Nephron progenitor cell (in vitro differentiated cells): Measurements from ENCODE around the gene PLXNA2.

Source experiments
- DNase-seq: peaks from one replicate; pipeline ENCODE4 v3.0.0; 2021
- H3K27ac Mint-ChIP-seq: 2 replicates; pipeline ENCODE4 v1.8.0; 2021; ENCODE audit warnings: mild to moderate bottlenecking, moderate library complexity, mixed read lengths
- H3K27me3 Mint-ChIP-seq: 2 replicates; pipeline ENCODE4 v1.8.0; 2021; ENCODE audit warnings: mild to moderate bottlenecking, low read depth, mixed read lengths; ENCODE audit not compliant: poor library complexity
- H3K36me3 Mint-ChIP-seq: 2 replicates; pipeline ENCODE4 v1.8.0; 2021; ENCODE audit warnings: low read depth, mixed read lengths
- H3K4me1 Mint-ChIP-seq: 2 replicates; pipeline ENCODE4 v1.8.0; 2021; ENCODE audit warnings: mixed read lengths
- H3K4me3 Mint-ChIP-seq: 2 replicates; pipeline ENCODE4 v1.8.0; 2021; ENCODE audit warnings: mild to moderate bottlenecking, moderate library complexity, mixed read lengths
- H3K9me3 Mint-ChIP-seq: 2 replicates; pipeline ENCODE4 v1.8.0; 2021; ENCODE audit warnings: mild to moderate bottlenecking, moderate library complexity, mixed read lengths
- TF ChIP-seq, protein P1 (sequence below): fragments of 200-600 bp; sonication (generic); IDR thresholded peaks from 2 replicates; pipeline ENCODE4 v1.5.0; 2021; ENCODE audit warnings: antibody characterized with exemption

PLXNA2 gene

DNA sequence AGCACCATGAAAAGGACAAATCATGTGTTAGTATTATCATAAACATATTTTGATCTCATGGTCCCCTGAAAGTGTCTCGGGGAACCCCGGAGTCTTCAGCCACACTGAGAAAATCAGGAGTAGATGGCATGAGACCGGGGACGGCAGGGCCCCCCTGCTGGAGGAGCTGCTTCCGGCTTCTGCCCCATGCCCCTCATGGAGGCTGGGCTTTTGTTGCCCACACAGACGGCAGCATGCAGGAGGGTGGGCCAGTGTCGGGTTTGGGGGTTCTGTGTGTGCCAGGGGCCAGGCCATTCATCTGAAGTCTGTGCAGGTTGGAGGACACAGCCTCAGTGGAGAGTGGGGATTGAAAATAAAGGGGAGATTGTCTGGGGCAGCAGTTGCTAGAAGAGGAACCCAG is 258.2 kb downstream of the PLXNA2 start:
- no peaks in the 10 kb centered on the region for H3K36me3 Mint-ChIP-seq

DNA sequence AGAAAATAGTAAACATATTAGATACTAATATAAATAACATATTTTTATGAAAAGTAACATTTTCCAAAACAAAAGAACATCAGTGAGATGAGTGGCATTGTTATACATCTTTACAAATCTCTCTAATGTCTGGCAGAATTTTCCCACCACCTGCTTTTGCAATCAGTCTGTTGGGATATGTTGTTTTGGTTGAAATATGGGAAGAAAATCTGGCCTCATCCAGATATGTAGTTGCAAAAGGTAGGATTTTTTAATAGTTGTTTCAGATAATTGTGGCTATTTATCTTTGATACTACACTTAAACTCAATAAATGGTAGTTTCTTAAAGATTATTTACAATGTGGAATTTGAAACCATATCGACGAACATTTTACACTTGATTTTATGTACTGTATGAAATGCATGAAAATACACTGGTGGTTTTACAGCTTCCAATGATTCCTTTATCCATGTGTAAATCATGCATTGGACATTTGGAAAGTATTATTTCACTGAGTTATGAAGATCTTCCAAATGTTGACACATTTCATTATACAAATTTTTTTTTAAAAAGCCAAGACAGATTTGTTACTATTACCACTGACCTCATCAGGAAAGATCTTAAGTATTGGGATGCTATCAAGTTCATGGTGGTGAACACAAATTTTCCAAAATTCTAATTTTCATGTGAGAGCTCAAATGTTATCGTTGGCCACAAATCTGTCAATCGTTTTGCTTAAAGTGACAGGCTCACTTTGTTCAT is 259.2 kb downstream of the PLXNA2 start:
- no peak for DNase-seq
- peaks cover 5% of the 10 kb centered on the region for H3K4me1 Mint-ChIP-seq
- no peaks in the 10 kb centered on the region for H3K36me3 Mint-ChIP-seq
- H3K27me3 Mint-ChIP-seq = peaks cover 33% of the 10 kb centered on the region
- TF ChIP-seq, protein P1, sequence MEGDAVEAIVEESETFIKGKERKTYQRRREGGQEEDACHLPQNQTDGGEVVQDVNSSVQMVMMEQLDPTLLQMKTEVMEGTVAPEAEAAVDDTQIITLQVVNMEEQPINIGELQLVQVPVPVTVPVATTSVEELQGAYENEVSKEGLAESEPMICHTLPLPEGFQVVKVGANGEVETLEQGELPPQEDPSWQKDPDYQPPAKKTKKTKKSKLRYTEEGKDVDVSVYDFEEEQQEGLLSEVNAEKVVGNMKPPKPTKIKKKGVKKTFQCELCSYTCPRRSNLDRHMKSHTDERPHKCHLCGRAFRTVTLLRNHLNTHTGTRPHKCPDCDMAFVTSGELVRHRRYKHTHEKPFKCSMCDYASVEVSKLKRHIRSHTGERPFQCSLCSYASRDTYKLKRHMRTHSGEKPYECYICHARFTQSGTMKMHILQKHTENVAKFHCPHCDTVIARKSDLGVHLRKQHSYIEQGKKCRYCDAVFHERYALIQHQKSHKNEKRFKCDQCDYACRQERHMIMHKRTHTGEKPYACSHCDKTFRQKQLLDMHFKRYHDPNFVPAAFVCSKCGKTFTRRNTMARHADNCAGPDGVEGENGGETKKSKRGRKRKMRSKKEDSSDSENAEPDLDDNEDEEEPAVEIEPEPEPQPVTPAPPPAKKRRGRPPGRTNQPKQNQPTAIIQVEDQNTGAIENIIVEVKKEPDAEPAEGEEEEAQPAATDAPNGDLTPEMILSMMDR = no peak
- no peak overlapping the region for H3K4me3 Mint-ChIP-seq
- H3K9me3 Mint-ChIP-seq = no peaks in the 10 kb centered on the region
- H3K27ac Mint-ChIP-seq = no peak overlapping the region

More for the DNA sequence above, 258.2 kb downstream of the PLXNA2 start:
- Mint-ChIP-seq H3K4me3 (no peak overlapping the region), H3K27me3 (peaks cover 31% of the 10 kb centered on the region), H3K27ac (no peak overlapping the region), H3K9me3 (no peaks in the 10 kb centered on the region), H3K4me1 (peaks cover 5% of the 10 kb centered on the region)
- TF ChIP-seq, protein P1 = no peak
- DNase-seq = no peak

- no peak for DNase-seq
- H3K9me3 Mint-ChIP-seq = no peaks in the 10 kb centered on the region
- TF ChIP-seq, protein P1 = no peak
- H3K4me3 Mint-ChIP-seq = no peak overlapping the region
- no peaks in the 10 kb centered on the region for H3K36me3 Mint-ChIP-seq
- peaks cover 5% of the 10 kb centered on the region for H3K4me1 Mint-ChIP-seq
- no peak overlapping the region for H3K27ac Mint-ChIP-seq
- H3K27me3 Mint-ChIP-seq = peaks cover 32% of the 10 kb centered on the region
Measured at GRCh38 chr1:207983044-207983635, 261.0 kb downstream of the PLXNA2 start.

GRCh38 chr1:207981976-207982375 is 262.2 kb downstream of the PLXNA2 start:
- H3K27ac Mint-ChIP-seq = no peak overlapping the region
- H3K27me3 Mint-ChIP-seq = peaks cover 36% of the 10 kb centered on the region

DNA sequence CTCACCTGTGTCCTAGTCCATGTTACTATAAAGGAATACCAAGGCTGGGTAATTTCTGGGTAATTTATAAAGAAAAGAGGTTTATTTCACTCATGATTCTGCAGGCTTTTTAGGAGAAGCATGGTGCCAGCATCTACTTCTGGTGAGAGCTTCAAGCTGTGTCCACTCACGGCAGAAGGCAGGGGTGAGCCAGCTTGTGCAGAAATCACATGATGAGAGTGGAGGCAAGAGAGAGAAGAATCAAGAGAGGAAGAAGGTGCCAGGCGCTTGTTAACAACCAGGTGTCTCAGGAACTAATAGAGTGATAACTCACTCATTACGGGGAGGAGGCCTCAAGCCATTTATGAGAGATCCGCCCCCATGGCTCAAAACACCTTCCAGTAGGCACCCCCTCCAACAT is 265.7 kb downstream of the PLXNA2 start:
- TF ChIP-seq, protein P1 = no peak
- DNase-seq = no peak
- Mint-ChIP-seq H3K27me3 (peaks cover 60% of the 10 kb centered on the region), H3K4me3 (no peak overlapping the region), H3K9me3 (no peaks in the 10 kb centered on the region), H3K4me1 (peaks cover 1% of the 10 kb centered on the region), H3K27ac (no peak overlapping the region), H3K36me3 (no peaks in the 10 kb centered on the region)

More at GRCh38 chr1:207981976-207982375, 262.2 kb downstream of the PLXNA2 start:
- DNase-seq = peak; percentile 41
- H3K9me3 Mint-ChIP-seq = no peaks in the 10 kb centered on the region
- H3K4me3 Mint-ChIP-seq = no peak overlapping the region
- H3K36me3 Mint-ChIP-seq = no peaks in the 10 kb centered on the region
- no peaks in the 10 kb centered on the region for H3K4me1 Mint-ChIP-seq
- TF ChIP-seq, protein P1 = peak; percentile 59
